AG09309 (cell line): ENCODE measurements around the gene PTX4.

Experiments
- DNase-seq: peaks from one replicate; pipeline ENCODE4 v3.0.0-alpha.2; 2010; ENCODE audit warnings: low read depth
- H3K4me3 ChIP-seq: 2 replicates; pipeline ENCODE4 v1.5.1; 2011; ENCODE audit warnings: mild to moderate bottlenecking, low read depth, low read length, moderate library complexity; ENCODE audit not compliant: control insufficient read depth
- TF ChIP-seq, protein P1 (sequence below): IDR thresholded peaks from 2 replicates; pipeline ENCODE4 v1.5.1; 2011; ENCODE audit warnings: mild to moderate bottlenecking, low read depth, low read length, inconsistent platforms; ENCODE audit not compliant: insufficient read depth, control insufficient read depth; ENCODE audit errors: missing control alignments

Gene PTX4

DNA sequence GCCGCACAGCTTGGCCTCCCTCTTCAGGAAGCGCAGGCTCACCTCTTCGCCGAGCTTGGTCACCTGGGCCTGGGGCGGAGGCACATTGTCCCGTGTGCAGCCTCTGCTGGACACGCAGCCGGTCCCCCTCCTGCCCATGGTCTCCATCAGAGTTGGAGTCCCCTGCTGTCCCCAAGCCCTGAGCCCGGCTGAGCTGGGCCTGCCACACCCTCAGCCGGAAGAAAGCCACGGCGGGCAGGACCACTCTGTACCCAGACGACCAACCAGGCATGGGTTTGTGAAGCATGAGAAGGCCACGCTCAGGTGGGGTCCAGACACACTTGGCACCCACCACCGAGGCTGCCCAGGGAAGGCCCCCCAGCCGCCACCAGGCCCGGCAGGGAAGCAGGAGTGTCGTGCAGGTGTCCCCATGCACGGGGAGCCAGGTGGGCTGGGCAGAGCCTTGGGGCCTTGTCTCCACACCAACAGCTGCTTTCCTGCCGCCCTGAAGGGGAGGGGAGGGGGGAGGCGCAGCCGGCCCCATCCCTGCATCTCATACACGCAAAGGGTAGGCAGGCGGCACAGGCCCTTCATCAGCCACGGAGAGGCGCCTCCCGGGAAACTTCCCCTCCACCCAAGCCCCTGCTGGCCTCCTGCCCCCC is 49.6 kb downstream of the PTX4 start:
- TF ChIP-seq, protein P1, sequence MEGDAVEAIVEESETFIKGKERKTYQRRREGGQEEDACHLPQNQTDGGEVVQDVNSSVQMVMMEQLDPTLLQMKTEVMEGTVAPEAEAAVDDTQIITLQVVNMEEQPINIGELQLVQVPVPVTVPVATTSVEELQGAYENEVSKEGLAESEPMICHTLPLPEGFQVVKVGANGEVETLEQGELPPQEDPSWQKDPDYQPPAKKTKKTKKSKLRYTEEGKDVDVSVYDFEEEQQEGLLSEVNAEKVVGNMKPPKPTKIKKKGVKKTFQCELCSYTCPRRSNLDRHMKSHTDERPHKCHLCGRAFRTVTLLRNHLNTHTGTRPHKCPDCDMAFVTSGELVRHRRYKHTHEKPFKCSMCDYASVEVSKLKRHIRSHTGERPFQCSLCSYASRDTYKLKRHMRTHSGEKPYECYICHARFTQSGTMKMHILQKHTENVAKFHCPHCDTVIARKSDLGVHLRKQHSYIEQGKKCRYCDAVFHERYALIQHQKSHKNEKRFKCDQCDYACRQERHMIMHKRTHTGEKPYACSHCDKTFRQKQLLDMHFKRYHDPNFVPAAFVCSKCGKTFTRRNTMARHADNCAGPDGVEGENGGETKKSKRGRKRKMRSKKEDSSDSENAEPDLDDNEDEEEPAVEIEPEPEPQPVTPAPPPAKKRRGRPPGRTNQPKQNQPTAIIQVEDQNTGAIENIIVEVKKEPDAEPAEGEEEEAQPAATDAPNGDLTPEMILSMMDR: no peak
- DNase-seq: no peak
- H3K4me3 ChIP-seq: no peak overlapping the region

DNA sequence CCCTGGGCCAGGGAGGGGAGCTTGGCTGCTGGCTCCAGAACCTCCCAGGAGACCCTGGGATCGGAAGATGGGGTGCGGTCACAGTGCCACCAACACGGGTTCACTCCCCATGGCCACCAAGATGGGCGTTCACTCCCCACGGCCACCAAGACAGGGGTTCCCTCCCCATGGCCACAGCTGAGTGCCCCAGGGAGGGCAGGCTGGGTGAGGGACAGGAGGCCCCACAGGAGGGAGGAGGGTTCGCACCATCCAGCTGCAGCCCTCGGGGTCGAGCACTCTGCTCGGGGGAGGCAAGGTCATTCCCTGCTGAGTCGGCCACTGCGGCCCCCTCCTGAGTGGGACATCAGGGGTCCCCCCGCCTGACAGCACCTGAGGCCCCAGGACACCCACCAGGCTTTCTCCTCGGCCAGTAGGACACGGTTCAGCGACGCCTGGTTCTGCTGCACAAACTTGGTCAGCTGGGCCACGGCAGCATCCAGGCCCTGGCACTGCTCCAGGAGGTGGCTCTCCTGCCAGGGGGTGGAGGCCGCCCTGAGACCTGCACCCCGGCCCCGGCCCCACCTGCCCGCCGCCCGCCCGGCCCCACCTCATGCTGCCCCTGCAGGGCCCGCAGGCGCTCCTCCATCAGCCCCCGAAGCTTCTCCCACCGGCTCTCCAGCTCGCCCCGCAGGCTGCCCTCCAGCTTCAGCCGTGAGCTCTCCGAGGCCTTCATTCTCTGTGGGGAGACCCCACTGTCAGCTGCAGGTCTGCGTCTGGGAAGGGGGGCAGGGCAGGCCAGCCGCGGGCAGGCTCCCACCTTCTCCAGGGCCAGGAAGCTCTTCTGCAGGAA is 50.3 kb downstream of the PTX4 start:
- TF ChIP-seq, protein P1: no peak
- H3K4me3 ChIP-seq: no peak overlapping the region
- no peak for DNase-seq

DNA sequence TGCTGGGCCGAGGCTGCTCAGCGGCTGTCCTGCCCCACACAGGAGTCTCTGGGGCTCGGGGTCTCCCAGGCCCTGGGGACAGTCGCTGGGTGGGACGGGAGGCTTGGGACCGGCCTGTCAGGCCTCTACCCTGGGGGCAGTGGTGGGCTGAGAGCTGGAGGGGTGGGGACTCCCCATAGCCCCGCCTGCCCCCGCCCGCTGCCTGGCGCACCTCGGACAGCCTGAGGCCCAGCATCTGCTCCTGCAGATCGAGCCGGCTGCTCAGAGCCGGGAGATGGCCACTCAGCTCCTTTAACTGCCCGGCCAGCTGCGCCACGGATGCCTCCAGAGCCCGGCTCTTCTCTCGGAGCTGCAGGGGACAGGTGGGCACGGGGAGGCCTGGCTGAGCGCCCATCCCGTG is 51.1 kb downstream of the PTX4 start:
- no peak overlapping the region for H3K4me3 ChIP-seq
- no peak for DNase-seq
- TF ChIP-seq, protein P1: no peak

DNA sequence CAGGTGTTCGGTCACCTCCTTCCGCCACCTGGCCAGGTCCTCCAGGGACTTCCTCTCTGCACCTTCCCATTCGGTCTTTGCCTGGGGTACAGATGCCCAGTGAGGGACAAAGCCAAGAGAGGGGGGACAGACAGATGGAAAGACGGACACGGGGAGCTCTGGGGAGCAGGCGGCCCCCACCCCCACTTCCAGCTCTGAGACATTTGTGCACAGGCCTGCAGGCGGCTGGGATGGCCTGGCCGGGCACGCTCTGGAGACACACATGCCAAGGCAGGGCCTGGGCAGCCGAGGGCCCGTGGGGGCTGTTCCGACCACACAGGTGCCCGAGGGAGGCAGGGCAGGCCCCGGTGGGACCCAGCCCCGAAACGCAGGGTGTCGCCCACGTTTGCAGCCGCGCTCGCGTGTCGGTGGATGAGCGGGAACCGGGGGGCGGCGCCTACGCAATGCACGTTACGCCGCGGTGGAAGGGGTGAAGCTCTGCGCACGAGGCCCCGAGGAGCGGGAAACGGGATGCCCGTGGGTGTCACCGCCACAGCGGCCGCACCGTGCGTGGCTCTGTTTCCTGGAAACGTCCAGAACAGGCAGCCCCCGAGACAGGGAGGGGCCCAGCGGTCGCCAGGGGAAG is 51.9 kb downstream of the PTX4 start:
- no peak overlapping the region for H3K4me3 ChIP-seq
- no peak for DNase-seq
- TF ChIP-seq, protein P1: no peak

DNA sequence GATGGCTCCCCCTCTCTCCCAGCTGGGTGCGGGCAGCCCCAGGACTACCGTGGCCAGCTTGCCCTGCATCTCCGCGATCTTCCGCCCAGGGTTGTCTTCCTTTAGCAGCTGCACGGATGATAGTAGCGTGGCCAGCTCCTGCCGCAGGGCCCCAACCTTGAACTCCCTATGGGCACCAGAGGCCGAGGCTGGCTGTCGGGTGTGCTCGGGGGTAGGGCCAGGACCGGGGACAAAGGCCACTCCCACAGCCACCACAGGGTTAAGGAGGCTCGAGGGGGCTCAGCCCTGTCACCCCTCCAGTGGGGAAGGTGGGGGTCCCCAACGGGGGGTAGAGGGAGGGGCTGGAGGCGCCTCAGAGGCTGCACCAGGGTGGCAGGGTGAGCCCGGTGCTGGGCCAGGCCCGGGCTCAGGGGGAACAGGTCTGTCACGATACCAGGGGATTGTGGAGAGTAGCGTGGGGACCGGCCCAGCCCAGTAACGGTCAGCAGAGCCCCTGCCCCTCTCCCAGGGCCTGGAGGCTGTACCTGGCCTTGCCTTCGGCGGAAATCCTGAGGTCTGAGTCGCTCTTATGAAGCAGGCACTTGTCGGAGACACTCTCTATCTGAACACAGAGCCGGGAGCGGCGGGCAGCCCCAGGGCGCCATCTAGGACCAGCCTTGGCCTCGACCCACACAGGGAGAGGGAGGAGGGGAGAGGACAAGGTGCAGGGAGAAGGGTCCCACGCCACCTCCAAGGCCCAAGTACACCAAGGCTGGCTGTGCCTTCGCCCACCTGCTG is 52.6 kb downstream of the PTX4 start:
- H3K4me3 ChIP-seq: no peak overlapping the region
- DNase-seq: no peak
- TF ChIP-seq, protein P1: no peak
